HepG2 (cell line): ENCODE results near the gene CRADD. TPM values are rescaled to one million over a fixed set of nuclear protein-coding genes. Genes with fewer than 3 reads are reported as not detected.

Experiments used
- CEBPZ ChIP-seq: IDR thresholded peaks from 2 replicates; pipeline ENCODE4 v1.6.1; 2012; ENCODE audit warnings: low read length, improper control_type of control experiment
- CENPBD1 ChIP-seq: sonication (generic); formaldehyde crosslinking; IDR thresholded peaks from 2 replicates; pipeline ENCODE4 v1.8.0; 2022; ENCODE audit warnings: missing genetic modification reagents, low read depth, mild to moderate bottlenecking, borderline replicate concordance
- GPN1 ChIP-seq: sonication (generic); formaldehyde crosslinking; IDR thresholded peaks from 2 replicates; pipeline ENCODE4 v1.5.1; 2020; ENCODE audit warnings: missing genetic modification reagents, borderline replicate concordance
- KLF13 ChIP-seq: sonication (generic); formaldehyde crosslinking; IDR thresholded peaks from 2 replicates; pipeline ENCODE4 v1.4.0; 2020; ENCODE audit warnings: mild to moderate bottlenecking, missing genetic modification reagents
- NR2F1 ChIP-seq, 2 experiments: fragments of 450-650 bp in 1 of 2; formaldehyde crosslinking in 1 of 2; IDR thresholded peaks; 2 replicates each; pipeline versions ENCODE4 v1.5.0 to v1.6.1; 2016 to 2020; ENCODE audit warnings: mild to moderate bottlenecking in 1 of 2, missing compliant biosample characterization in 1 of 2, missing genetic modification reagents in 1 of 2, moderate library complexity in 1 of 2
- ZBTB46 ChIP-seq: sonication (generic); formaldehyde crosslinking; IDR thresholded peaks from 2 replicates; pipeline ENCODE4 v1.4.0; 2020; ENCODE audit warnings: mild to moderate bottlenecking, missing genetic modification reagents, borderline replicate concordance
- ZNF382 ChIP-seq: sonication (generic); formaldehyde crosslinking; IDR thresholded peaks from 2 replicates; pipeline ENCODE4 v1.5.0; 2020; ENCODE audit warnings: missing genetic modification reagents, mild to moderate bottlenecking, borderline replicate concordance
- polyA plus RNA-seq, 8 experiments: library from polyadenylated mRNA; depleted of rRNA in 3 of 8; stranded (reverse) in 7 of 8; unstranded in 1 of 8; fragments of >200 nt; fragmentation: Illumina TruSeq in 4 of 8; extraction: Trizol in 4 of 8; gene quantifications; 2 replicates each; pipeline versions ENCODE4 v1.2.1 to v1.2.3, GENCODE V29; 2011 to 2016; ENCODE audit warnings: low read depth in 4 of 8, missing spikeins in 1 of 8, mixed read lengths in 1 of 8; ENCODE audit not compliant: insufficient read depth in 1 of 8
- total RNA-seq, 5 experiments: library from RNA; depleted of rRNA; stranded (reverse); fragments of >200 nt; fragmentation: Illumina TruSeq; extraction: Trizol; gene quantifications; 2 replicates each; pipeline ENCODE4 v1.2.3, GENCODE V29; 2016; ENCODE audit warnings: low read depth in 1 of 5
- TF ChIP-seq, protein P1 (sequence below): sonication (generic); formaldehyde crosslinking; IDR thresholded peaks from 2 replicates; pipeline ENCODE4 v1.4.0; 2020; ENCODE audit warnings: missing genetic modification reagents

Gene CRADD
- total and polyA plus RNA-seq, 2 of the 13 experiments (the other 11 are each of a cell fraction or from before 2014, with no cell fraction given), result 12.4 to 18.8 TPM

GRCh38 chr12:93756288-93756687 is 79.1 kb downstream of the CRADD start (continued):
- TF ChIP-seq KLF13 (no peak), ZBTB46 (CRISPR knock-in tag) (no peak), ZNF382 (CRISPR knock-in tag) (no peak), CENPBD1 (CRISPR knock-in tag) (no peak), NR2F1 (CRISPR knock-in tag; IDR thresholded peaks at IDR 0.05) (no peak), GPN1 (CRISPR knock-in tag) (no peak), CEBPZ (no peak)
- TF ChIP-seq, protein P1, sequence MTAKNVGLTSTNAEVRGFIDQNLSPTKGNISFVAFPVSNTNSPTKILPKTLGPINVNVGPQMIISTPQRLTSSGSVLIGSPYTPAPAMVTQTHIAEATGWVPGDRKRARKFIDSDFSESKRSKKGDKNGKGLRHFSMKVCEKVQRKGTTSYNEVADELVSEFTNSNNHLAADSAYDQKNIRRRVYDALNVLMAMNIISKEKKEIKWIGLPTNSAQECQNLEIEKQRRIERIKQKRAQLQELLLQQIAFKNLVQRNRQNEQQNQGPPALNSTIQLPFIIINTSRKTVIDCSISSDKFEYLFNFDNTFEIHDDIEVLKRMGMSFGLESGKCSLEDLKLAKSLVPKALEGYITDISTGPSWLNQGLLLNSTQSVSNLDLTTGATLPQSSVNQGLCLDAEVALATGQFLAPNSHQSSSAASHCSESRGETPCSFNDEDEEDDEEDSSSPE, result no peak
- TF ChIP-seq, all 625 proteins: peak for 0
